GM21528 (cell line): ENCODE results near the gene UBALD2.
"Not testable (repeated sequence)": the region's sequence is repeated elsewhere in the genome, so short reads cannot be mapped to it uniquely, and the experiment has no call there.

Experiments
- ATAC-seq: cut with Tn5 transposase; IDR thresholded peaks from one replicate; pipeline ENCODE4 v1.9.1; 2021; ENCODE audit warnings: mild to moderate bottlenecking, moderate library complexity; ENCODE audit not compliant: unreplicated experiment, low FRiP score

The UBALD2 gene

GRCh38 chr17:76243826-76244679 is 21.1 kb upstream of the UBALD2 start:
- no peak for ATAC-seq

- not testable (repeated sequence) for ATAC-seq
Measured at GRCh38 chr17:76244721-76245120, 20.4 kb upstream of the UBALD2 start.

- ATAC-seq = peak; percentile 91
Measured at GRCh38 chr17:76246080-76247066, 18.8 kb upstream of the UBALD2 start.

GRCh38 chr17:76247304-76247703 is 17.8 kb upstream of the UBALD2 start:
- ATAC-seq = no peak

- no peak for ATAC-seq
Measured at GRCh38 chr17:76248013-76248782, 16.9 kb upstream of the UBALD2 start.

- ATAC-seq = no peak
Measured at GRCh38 chr17:76250141-76250540, 15.0 kb upstream of the UBALD2 start.

- ATAC-seq = no peak
Measured at GRCh38 chr17:76251478-76252039, 13.6 kb upstream of the UBALD2 start.

- no peak for ATAC-seq
Measured at GRCh38 chr17:76252040-76252954, 12.9 kb upstream of the UBALD2 start.

GRCh38 chr17:76252967-76253766 is 12.0 kb upstream of the UBALD2 start:
- not testable (repeated sequence) for ATAC-seq

- no peak for ATAC-seq
Measured at GRCh38 chr17:76253841-76254240, 11.3 kb upstream of the UBALD2 start.

- no peak for ATAC-seq
Measured at GRCh38 chr17:76254275-76254674, 10.9 kb upstream of the UBALD2 start.

GRCh38 chr17:76255801-76256429 is 9.2 kb upstream of the UBALD2 start:
- ATAC-seq = no peak

- not testable (repeated sequence) for ATAC-seq
Measured at GRCh38 chr17:76256430-76257050, 8.6 kb upstream of the UBALD2 start.

- ATAC-seq = no peak
Measured at GRCh38 chr17:76260220-76260619, 4.9 kb upstream of the UBALD2 start.

GRCh38 chr17:76260669-76261068 is 4.5 kb upstream of the UBALD2 start:
- ATAC-seq = no peak

GRCh38 chr17:76261421-76262215 is 3.5 kb upstream of the UBALD2 start:
- ATAC-seq = no peak
